HTERT RPE-1 (cell line): ENCODE results near the gene MB21D2.

Experiments used
- in situ Hi-C: fragments of 300-500 bp; cut with MboI; formaldehyde crosslinking; loops from 4 replicates; pipeline ENCODE4 v1.14.3; 2020; ENCODE audit warnings: low sequenced_read_pairs

The MB21D2 gene

DNA sequence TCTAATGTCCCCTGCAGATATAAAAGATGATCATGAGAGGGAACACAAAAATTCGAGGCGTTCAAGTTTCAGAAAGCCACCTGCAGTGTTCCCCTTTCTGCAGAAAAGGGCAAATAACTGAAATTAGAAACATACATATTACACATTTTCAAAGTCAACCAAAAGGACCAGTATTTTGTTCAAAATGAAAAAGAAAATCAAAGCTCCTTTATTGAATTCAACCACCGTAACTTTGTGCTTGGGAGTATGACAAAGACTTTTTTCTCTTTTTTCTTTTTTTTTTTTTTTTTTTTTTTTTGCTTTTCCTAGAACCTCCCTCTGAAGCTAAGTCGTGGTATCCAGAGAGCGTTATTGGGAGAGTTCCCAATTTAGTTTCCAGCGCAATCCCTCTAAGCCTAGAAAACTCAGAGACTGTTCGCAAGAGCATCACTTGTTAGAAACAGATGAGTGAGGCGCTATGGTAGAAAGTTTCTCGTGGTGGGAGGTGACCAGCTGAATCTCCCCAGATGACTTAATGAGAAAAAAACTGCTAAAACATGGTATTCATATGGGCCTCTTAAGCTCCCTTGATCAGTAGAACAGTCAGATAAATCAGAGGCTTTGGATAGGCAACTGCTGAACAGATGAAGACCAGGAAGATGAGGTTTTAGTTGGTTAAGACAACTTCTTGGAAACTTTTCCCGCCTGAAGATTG is 77.4 kb downstream of the MB21D2 start:
- in situ Hi-C loops = no loop called here

DNA sequence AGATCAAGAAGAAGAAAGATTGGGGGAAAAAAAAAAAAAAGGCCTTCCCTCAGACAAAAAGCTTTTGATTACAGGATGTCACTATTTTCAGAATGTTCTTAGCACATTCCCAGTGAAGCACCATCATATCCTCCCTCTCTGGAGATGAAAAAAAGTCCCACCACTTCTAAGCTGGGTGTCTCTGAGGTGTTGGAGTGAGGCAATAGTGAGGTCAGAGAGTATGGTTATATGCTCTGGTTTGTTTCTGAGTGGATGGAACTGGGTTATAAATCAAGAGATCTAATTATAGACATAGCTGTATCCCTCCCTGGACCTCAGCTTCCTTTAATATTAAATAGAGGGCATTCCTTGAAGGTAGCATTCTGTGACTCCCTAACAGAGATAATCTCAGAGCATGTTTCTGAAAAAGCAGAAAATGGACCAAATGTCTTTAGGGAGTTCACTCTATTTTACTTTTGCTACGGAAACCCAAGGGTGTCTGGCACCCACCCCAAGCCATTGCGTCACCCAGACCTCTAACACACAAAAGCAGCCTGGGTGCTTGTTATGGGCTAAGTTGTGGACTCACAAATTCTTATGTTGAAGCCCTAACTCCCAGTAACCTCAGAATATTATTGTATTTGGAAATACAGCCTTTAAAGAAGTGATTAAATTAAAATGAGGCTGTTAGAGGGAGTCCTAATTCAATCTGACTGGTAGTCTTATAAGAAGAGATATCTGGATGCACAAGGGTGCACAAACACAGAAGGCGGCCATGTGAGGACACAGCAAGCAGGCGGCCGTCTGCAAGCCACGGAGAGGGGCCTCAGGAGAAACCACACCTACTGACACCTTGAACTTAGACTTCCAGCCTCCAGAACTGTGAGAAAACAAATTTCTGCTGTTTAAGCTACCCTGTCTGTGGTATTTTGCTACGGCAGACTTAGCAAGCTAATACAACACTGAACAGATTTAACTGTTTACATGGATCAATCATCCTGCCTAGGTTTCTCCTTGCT is 81.5 kb downstream of the MB21D2 start:
- in situ Hi-C loops = no loop called here

DNA sequence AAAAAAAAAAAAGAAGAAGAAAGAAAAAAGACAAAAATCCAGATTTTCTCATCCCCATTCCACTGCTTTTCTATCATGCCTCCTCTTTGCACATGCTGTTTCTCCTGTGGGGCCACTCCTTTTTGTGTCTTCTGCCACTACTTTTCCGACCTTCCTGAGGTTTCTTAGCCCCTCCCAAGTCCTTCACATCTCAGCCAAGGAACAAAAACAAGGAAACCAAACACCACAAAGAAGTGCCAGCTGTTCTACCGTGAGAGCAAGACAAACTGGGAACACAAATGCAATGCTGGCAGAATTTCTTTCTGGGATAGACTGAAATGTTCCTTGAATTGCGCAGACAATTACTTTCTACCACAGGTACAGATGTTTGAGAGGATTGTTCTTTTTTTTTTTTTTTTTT is 83.2 kb downstream of the MB21D2 start:
- in situ Hi-C loops = no loop called here

DNA sequence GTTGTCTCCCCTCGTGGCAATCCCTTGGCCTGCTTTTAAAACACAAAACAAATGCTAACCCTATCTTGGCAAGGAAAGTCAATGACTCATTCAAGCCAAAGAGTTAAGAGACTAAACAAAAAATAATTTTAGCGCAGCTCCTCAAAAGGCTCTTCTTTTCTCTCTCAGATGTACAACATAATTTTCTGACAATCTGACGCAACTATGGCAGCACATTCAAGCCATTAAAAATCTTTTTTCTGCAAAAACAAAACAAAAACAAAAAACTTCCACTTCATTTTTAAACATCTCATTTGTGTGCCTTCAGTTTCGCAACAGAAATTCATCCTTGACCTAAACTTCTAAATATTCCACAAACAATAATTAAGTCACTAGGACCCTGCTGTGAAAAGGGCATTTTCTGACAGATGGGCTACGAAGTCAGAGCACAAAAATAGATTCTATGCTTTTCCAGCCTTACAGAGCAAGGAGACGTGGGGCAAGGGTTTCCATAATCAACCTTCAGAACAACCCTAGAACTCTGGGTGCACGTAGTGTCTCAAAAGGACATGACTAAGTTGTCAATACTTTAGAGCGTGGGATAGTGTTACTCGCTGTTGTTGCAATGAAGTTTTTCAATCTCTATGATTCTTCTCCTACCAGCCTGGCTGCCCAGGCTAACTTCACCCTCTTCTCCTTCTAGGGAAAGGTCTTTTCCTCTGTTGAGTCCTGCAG is 84.3 kb downstream of the MB21D2 start:
- in situ Hi-C loops = no loop called here

DNA sequence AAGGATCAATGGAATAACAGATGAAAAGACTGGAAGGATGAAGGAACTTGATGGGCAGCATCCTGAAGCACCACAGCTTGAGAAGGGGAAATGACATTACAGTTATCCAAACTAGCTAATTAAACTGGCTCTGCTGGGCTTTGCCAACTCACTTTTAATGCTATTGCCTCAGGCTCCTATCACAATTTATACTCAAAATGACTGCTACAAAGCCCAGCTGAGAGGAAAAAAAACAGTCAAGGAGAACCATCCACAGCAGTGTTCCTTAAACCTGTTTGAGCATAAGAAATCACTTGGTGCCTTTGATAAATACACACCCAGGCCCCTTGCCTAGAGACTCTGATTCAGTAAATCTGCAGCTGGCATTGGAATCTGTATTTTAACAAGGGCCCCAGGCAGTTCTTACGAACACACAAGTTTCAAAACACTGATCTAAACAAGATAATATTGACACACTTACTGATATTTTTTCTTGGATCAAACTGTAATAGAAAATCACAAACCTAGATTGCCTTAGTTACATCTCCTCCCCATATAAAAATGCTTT is 85.8 kb downstream of the MB21D2 start:
- in situ Hi-C loops = no loop called here

DNA sequence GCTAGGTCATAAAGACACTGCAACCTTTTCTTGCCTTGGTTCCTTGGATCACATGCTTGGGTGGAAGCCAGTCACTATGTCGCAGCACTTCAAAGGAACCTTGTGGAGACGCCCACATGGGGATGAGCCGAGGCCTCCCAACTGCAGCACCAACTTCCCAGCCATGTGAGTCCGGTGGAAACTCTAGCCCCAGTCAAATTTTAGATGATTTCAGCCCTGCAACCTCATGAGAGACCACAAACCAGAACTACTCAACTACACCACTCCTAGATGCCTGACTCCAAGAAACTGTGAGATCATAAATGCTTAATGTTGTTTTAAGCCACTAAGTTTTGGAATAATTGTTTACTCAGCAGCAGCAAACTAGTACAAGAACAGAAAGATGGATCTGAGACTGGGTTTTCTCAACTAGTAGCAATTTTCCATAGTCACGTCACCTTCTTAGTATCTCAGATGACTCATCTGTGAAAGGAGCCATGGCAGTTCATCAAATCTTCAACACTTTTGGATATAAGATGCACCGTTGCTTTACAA is 86.5 kb downstream of the MB21D2 start:
- in situ Hi-C loops = no loop called here

DNA sequence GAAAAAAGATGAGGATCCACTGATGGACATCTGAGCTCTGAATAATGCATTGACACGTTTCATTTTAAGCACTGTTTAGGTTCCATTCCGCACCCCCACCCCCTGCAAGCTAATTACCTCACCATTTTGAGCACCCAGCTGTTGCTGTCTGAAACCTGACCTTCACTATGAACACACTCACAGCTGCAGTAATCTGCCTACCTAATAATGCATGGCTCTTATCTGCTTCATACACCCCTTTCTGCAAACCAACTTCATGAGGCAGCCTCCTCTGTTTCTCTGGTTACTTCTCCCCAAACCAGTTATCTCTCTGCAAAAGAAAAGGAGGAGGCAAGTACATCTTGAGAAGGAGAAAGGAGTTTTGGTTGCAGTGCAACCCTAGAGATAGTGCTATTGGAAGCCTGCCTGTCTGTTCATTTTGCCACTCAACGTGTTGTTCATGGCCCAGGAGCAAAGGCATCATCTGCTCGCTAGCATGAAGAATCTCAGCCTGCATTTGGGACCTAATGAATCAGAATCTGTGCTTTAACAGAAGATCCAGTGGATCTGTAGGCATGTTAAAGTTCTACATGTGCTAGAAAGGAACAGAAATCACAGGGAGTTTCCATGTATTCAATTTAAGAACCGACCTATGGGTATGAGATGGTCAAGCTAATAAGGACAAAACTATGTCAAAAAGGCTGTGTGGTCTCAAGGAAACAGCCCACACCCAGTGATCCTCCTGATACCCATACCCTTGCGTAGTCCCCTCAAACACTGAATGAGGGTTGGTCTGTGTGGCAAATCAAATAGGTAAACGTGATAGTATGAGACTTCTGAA is 87.2 kb downstream of the MB21D2 start:
- in situ Hi-C loops = no loop called here

DNA sequence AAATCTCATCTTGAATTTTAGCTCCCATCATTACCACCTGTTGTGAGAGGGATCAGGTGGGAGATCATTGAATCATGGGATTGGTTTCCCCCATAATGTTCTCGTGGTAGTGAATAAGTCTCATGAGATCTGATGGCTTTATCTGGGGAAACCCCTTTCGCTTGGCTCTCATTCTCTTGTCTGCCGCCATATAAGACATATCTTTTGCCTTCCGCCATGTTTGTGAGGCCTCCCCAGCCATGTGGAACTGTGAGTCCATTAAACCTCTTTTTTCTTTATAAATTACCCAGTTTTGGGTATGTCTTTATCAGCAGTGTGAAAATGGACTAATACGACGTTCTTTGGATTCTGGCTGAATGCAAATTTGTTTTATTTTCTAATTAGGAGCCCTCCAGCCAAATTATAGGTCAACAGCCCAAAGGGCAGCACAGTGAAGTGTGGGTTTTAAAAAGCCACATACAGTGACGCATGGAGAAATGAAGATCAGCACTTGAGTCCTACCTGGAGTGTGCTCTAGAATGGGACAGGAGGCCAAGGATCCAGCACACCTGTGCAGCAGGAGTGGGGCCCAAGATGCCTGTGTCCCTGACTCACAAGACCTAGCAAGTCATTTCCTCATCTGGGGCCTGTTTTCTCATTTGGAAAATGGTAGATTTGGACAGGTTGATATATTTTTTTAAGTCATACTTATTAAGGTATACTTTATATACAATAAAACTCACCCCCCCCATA is 89.6 kb downstream of the MB21D2 start:
- in situ Hi-C loops = no loop called here

DNA sequence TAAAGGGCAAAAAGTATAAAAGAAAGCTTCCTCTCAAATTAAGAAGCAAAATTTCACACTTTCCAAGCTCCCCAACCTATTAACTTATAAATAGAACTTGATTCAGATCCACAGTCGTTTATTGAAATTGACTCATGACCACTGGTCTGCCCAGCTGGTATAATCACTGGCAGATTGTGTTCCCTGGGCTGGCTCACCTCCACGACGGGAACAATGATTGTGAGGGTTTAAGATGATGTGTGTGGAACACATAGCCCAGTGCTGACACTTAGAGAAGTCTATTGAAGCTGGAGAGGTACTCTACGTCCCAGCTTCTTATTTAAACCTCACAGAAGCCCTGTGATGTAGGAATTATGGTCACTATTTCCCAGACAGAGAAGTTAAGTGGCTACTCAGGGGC is 90.4 kb downstream of the MB21D2 start:
- in situ Hi-C loops = no loop called here

DNA sequence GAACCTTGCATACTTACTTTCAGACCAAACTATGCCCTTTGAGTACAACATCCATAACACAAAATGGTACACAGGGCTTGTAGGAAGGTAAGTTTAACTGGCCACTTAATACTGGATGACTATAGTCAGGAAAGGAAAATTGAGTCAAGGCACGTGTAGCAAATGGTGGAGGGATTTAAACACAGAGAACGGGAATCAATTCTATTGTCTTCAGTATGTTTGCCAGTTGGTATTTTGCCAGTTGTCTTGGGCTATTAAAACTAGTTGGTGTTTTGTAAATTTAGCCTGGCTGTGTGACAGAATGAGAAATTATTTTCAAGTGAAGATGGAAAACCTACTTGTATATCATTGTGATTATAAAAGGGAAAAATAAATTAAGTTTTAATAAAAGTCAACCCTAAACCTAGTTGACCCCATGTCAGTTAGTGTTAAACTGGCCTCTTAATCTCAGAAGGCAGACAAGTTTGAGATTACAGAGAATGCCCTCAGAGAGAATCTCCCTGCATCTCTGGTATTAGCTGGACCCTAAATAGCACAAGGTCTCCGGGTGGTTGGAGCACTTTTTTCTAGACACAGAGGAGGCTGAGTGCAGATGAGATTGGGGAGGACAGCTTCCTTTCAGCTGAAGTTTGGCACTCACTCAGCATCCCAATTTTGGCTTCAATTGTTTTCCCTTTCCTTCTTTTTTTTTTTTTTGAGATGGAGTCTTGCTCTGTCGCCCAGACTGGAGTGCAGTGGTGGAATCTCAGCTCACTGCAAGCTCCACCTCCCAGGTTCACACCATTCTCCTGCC is 91.2 kb downstream of the MB21D2 start:
- in situ Hi-C loops = no loop called here

DNA sequence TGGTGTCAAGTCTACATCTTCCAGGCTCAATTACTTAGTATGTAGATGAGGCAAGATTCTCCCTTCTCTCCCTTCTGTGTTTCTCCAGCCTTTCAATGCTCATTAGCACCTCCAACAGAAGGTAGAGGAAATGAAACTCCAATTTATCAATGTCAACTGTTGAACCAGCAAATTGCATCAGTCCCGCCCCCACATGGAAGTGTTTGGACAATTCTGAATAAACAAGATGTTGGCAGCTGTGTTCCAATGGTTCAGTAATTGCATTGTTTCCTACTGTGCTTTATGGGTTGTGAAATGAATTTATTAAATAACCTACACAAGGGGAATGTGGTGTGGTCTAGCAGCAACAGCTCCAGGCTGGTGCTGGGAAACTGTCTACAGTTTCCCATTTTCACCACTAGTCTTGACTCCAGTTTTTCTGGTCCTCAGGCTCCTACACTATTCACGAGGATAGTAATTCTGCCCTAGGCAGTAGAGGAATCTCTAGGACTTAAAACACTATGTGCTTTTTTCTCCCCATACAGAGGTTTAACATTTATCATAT is 91.9 kb downstream of the MB21D2 start:
- in situ Hi-C loops = no loop called here

DNA sequence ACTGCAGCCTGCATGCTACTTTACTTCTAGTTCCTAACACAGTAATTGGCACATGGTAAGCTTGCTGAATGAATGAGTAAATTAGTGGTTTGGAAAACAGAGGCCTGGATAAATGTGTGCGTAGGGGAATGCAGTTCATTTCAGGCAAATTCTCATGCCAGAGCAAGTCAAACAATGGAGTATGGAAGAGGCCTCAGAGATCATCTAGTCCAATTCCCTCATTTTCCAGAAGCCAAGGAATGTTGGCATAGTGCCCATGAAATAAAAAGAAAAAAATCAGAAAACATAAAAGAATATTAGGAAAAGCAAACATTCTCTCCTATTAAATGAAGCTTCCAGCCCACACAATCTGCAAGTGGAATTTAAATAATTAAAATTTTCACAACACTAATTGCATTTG is 92.4 kb downstream of the MB21D2 start:
- in situ Hi-C loops = no loop called here

DNA sequence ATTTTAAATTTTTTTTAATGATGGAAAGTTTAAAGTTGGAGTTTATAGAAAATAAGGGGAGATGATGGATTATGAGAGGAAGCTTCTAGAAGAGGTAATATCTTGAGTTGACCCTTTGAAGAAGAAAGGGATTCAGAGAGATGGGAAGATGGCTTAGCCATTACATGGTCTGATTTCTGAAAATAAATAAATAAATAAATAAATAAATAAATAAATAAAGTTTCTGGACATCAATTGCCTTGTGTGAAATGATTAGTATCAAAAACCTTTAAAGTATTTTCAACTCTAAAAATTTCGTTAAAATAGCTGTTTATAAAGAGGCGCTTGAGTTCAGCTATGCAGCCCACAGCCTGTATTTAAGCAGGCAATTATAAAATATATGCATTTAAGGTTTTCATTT is 93.3 kb downstream of the MB21D2 start:
- in situ Hi-C loops = no loop called here

DNA sequence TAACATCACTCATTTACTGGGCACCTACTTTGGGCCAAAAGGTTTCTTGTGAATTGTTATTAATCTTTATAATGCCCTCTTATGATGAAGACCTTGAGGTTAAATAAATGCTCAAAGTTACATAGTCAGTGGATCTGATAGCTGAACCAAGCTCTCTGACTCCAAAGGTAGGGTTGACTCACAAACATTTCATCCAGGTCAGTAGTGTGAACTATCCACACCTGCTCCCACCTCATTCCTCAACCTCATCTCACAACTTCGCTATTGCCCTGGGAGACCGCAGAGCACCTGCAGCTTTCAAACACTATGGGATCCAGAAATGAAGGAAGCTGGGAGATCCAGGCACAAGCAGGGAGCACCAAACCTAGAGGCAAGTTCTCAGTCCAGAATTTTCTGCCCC is 96.5 kb downstream of the MB21D2 start:
- in situ Hi-C loops = no loop called here

DNA sequence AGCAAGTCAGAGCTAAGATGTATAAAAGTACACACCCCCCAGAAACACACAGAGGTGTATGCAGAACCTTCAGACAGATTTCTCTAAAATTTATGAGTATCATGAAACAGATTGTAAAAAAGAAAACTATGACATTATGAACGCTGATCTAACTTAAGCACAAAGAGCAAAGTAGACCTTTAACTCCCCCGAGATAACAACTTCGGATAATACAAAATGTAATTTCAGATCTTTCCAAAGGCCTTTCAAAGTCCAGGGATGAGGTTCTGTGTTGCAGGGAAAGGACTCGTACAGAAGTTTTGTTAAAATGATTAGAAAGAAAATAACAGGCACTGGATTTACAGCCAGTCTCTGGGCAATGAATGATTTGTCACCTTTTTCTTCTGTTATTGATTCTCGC is 97.5 kb downstream of the MB21D2 start:
- in situ Hi-C loops = no loop called here

DNA sequence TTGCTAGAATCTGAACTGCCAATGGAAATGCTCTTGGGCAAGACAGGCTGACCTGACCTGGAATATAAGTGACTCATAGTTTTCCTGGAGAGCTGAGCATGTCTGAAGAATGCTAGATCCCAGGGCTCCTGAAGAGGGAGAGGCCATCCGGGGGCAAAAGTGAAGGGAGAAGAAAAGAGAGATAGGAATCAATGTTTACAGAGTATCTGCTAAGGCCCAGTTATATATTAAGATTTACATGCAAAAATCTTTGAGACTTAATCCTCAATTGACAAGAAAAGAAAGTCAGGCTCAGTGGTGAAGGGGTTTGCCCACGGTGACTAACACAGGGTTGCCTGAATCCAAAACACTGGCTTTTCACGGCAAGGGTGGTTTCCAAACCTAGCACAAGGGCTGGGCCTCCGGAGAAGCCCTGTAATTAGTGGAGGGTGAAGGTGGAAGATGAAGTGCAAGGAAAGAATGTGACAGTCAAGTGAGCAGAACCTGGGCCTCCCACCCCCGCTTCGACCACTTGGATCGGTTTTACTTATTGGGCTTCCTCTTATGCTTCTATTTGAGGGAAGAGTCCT is 98.6 kb downstream of the MB21D2 start:
- in situ Hi-C loops = no loop called here

DNA sequence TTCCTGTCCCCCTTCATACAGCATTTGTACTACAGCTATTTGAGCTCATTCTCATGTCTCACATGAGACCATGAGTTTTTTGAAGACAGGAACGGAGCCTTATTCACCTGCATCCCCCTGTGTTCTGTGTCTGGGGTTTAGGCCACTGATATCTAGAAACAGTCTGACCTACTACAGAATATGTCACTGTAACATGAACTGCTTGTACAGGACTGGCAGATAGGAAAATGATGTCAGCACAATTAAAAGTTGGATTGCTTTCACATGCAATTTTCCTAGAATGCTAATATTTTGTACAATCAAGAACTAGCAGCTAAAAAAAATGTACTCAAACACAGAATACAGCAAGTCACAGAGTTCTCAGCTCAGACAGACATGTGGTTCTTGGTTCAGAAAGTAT is 99.5 kb downstream of the MB21D2 start:
- in situ Hi-C loops = no loop called here

DNA sequence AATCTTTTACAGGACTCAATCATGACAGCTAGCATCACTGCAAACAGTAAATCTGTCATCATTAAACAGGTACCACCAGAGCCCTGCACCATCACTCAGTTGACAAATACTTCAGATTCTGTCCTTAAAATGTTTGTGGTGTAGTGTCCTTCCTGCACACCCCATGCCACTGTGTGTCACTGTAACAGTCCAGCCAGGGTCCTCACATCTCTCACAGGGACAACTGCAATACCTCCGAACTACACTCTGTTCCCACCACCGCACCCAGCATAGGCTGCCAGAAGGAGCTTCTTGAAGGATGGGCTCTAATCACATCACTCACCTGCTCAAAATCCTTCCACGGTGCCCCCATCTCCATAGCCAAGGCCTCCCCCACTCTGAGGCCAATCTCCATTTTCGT is 100.2 kb downstream of the MB21D2 start:
- in situ Hi-C loops = no loop called here
